Measurements from ENCODE around the gene DOCK2. TPM values are rescaled to one million over a fixed set of nuclear protein-coding genes. Genes with fewer than 3 reads are reported as not detected.
"Not testable (repeated sequence)": the region's sequence is repeated elsewhere in the genome, so short reads cannot be mapped to it uniquely, and the experiment has no call there.

The DOCK2 gene
- polyA plus RNA-seq, 1 experiment = 1.6 TPM

DNA sequence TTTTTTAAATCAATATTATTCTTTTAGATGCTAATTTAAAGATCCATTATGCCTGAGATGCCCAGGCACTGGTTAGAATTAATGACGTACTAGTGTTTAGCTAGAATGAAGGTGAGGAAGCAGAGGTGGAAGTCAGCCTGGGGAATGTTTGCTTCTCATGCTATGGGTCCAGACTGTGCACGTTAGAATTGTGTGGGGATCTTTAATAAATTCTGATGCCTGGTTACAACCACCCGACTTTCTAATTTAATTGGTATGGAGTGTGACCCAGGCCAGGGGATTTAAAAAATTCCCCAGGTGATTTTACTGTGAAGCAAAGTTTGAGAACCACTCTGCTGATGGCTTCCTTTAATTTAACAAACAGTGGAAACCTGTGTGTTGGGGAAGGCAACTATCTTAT is 111.1 kb downstream of the DOCK2 start:
- no peak for TF ChIP-seq CTCF (IDR thresholded peaks at IDR 0.05; ENCODE audit: low read depth, low read length)
- no peaks in the 10 kb centered on the region for H3K9me3 ChIP-seq (ENCODE audit: control insufficient read depth, insufficient read depth, low read length)
- H3K4me3 ChIP-seq (ENCODE audit: low read depth, low read length) = no peak overlapping the region
- ChIA-PET POLR2A (no interaction called here), CTCF (interaction anchor here (1.6 kb wide), 1 partner anchor 232 kb away, joined by 9 read pairs; the partner anchor contains the start of gene INSYN2B)
- no peak overlapping the region for H3K27ac ChIP-seq (ENCODE audit: low read depth, low read length)
- no peaks in the 10 kb centered on the region for H3K27me3 ChIP-seq (ENCODE audit: control insufficient read depth, insufficient read depth, low read length)
- no peak for DNase-seq (ENCODE audit: low read depth, low spot score)

- Histone ChIP-seq H3K27me3 (ENCODE audit: control insufficient read depth, insufficient read depth, low read length) (no peaks in the 10 kb centered on the region), H3K9me3 (ENCODE audit: control insufficient read depth, insufficient read depth, low read length) (no peaks in the 10 kb centered on the region), H3K4me3 (ENCODE audit: low read depth, low read length) (no peak overlapping the region), H3K27ac (ENCODE audit: low read depth, low read length) (no peak overlapping the region)
- TF ChIP-seq CTCF (IDR thresholded peaks at IDR 0.05; ENCODE audit: low read depth, low read length) = no peak
- ChIA-PET CTCF (interaction anchor here (0.6 to 1.6 kb wide), 2 partner anchors 14 to 231 kb away, joined by 3 to 9 read pairs; partner anchors contain the start of gene INSYN2B), POLR2A (no interaction called here)
- DNase-seq (ENCODE audit: low read depth, low spot score) = no peak
These were observed 112.2 kb downstream of the DOCK2 start for GRCh38 chr5:169749295-169749694.

GRCh38 chr5:169751490-169751889 is 114.4 kb downstream of the DOCK2 start:
- no peak for TF ChIP-seq CTCF (IDR thresholded peaks at IDR 0.05; ENCODE audit: low read depth, low read length)
- POLR2A ChIA-PET = no interaction called here
- Histone ChIP-seq H3K9me3 (ENCODE audit: control insufficient read depth, insufficient read depth, low read length) (no peaks in the 10 kb centered on the region), H3K27me3 (ENCODE audit: control insufficient read depth, insufficient read depth, low read length) (no peaks in the 10 kb centered on the region), H3K4me3 (ENCODE audit: low read depth, low read length) (no peak overlapping the region), H3K27ac (ENCODE audit: low read depth, low read length) (no peak overlapping the region)
- no peak for DNase-seq (ENCODE audit: low read depth, low spot score)
- CTCF ChIA-PET = interaction anchor here (2.0 kb wide), 1 partner anchor 229 kb away, joined by 11 read pairs; the partner anchor contains the start of gene INSYN2B

GRCh38 chr5:169752566-169752965 is 115.5 kb downstream of the DOCK2 start:
- H3K4me3 ChIP-seq (ENCODE audit: low read depth, low read length); POLR2A ChIA-PET; H3K27ac ChIP-seq (ENCODE audit: low read depth, low read length); DNase-seq (ENCODE audit: low read depth, low spot score); H3K9me3 ChIP-seq (ENCODE audit: control insufficient read depth, insufficient read depth, low read length); H3K27me3 ChIP-seq (ENCODE audit: control insufficient read depth, insufficient read depth, low read length): not testable (repeated sequence)
- CTCF ChIA-PET = interaction anchor here (2.4 kb wide), 1 partner anchor 228 kb away, joined by 16 read pairs; the partner anchor contains the start of gene INSYN2B

GRCh38 chr5:169753795-169754194 is 116.7 kb downstream of the DOCK2 start:
- TF ChIP-seq CTCF (IDR thresholded peaks at IDR 0.05; ENCODE audit: low read depth, low read length) = no peak
- Histone ChIP-seq H3K27ac (ENCODE audit: low read depth, low read length) (no peak overlapping the region), H3K27me3 (ENCODE audit: control insufficient read depth, insufficient read depth, low read length) (no peaks in the 10 kb centered on the region), H3K9me3 (ENCODE audit: control insufficient read depth, insufficient read depth, low read length) (no peaks in the 10 kb centered on the region), H3K4me3 (ENCODE audit: low read depth, low read length) (no peak overlapping the region)
- ChIA-PET CTCF (interaction anchor here (1.0 to 2.4 kb wide), 2 partner anchors 48 to 227 kb away, joined by 4 to 16 read pairs; partner anchors contain the start of gene INSYN2B), POLR2A (no interaction called here)
- no peak for DNase-seq (ENCODE audit: low read depth, low spot score)

Data from AG04450 (cell line).